ENCODE results near the gene ASRGL1.

DNA sequence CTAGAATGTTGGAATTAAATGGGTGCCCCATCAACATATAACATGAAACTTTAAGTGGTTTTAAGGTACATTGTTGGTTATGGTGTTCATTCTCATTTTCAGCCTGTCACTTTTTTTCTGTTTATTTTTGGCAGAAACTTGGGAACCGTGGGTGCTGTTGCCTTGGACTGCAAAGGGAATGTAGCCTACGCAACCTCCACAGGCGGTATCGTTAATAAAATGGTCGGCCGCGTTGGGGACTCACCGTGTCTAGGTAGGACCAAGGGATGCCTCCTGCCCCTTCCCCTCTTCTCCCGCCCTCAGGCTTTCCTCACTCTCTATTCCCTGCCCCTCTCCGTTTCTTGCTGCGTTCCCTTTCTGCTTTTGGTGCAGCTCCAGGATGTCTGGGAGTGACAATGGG is 51.8 kb downstream of the ASRGL1 start:
- TF ChIP-seq, protein P1, sequence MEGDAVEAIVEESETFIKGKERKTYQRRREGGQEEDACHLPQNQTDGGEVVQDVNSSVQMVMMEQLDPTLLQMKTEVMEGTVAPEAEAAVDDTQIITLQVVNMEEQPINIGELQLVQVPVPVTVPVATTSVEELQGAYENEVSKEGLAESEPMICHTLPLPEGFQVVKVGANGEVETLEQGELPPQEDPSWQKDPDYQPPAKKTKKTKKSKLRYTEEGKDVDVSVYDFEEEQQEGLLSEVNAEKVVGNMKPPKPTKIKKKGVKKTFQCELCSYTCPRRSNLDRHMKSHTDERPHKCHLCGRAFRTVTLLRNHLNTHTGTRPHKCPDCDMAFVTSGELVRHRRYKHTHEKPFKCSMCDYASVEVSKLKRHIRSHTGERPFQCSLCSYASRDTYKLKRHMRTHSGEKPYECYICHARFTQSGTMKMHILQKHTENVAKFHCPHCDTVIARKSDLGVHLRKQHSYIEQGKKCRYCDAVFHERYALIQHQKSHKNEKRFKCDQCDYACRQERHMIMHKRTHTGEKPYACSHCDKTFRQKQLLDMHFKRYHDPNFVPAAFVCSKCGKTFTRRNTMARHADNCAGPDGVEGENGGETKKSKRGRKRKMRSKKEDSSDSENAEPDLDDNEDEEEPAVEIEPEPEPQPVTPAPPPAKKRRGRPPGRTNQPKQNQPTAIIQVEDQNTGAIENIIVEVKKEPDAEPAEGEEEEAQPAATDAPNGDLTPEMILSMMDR (IDR thresholded peaks at IDR 0.05; ENCODE audit: low read length), result no peak
- TF ChIP-seq EZH2phosphoT487 (IDR thresholded peaks at IDR 0.05; ENCODE audit: low read length), result no peak

Measured in MM.1S (cell line).